OCI-LY1 (cell line): ENCODE measurements around the gene HOXA7.

Experiments
- H2AFZ ChIP-seq: fragments of 200-600 bp; sonication (generic), shearing (Covaris generic); 2 replicates; pipeline ENCODE4 v1.6.0; 2014; ENCODE audit warnings: antibody characterized with exemption, mild to moderate bottlenecking, low read length
- H3F3A ChIP-seq: fragments of 200-600 bp; sonication (generic), shearing (Covaris generic); 2 replicates; pipeline ENCODE4 v1.6.0; 2014; ENCODE audit warnings: mild to moderate bottlenecking, antibody characterized with exemption, low read length, moderate library complexity; ENCODE audit not compliant: insufficient read depth
- H3K27ac ChIP-seq: fragments of 200-600 bp; sonication (generic); 2 replicates; pipeline ENCODE4 v1.5.1; 2014; ENCODE audit warnings: low read length, mixed run types, mild to moderate bottlenecking, low read depth; ENCODE audit not compliant: poor library complexity, severe bottlenecking
- H3K27me3 ChIP-seq: fragments of 200-600 bp; sonication (generic); 2 replicates; pipeline ENCODE4 v1.6.0; 2014; ENCODE audit warnings: antibody characterized with exemption, mild to moderate bottlenecking, low read length, moderate library complexity; ENCODE audit not compliant: insufficient read depth
- H3K36me3 ChIP-seq: fragments of 200-600 bp; sonication (generic); 2 replicates; pipeline ENCODE4 v1.6.1; 2014; ENCODE audit warnings: mild to moderate bottlenecking, antibody characterized with exemption, low read length, moderate library complexity, mixed read lengths; ENCODE audit not compliant: insufficient read depth
- H3K4me1 ChIP-seq: fragments of 200-600 bp; sonication (generic); 2 replicates; pipeline ENCODE4 v1.5.1; 2014; ENCODE audit warnings: mild to moderate bottlenecking, low read length, moderate library complexity; ENCODE audit not compliant: insufficient read depth, severe bottlenecking
- H3K4me2 ChIP-seq: fragments of 200-600 bp; sonication (generic), shearing (Covaris generic); 2 replicates; pipeline ENCODE4 v1.6.1; 2014; ENCODE audit warnings: low read length
- H3K4me3 ChIP-seq: fragments of 200-600 bp; sonication (generic); 2 replicates; pipeline ENCODE4 v1.5.1; 2014; ENCODE audit warnings: low read length, low read depth, mild to moderate bottlenecking, mixed read lengths; ENCODE audit not compliant: poor library complexity, severe bottlenecking
- H3K79me2 ChIP-seq: fragments of 200-600 bp; shearing (Covaris generic); 2 replicates; pipeline ENCODE4 v1.6.1; 2016; ENCODE audit warnings: mixed run types, low read length, mixed read lengths; ENCODE audit not compliant: insufficient read depth
- H3K9ac ChIP-seq: fragments of 200-600 bp; sonication (generic), shearing (Covaris generic); 2 replicates; pipeline ENCODE4 v1.6.1; 2014; ENCODE audit warnings: mild to moderate bottlenecking, low read length, mixed read lengths
- H3K9me2 ChIP-seq: fragments of 200-600 bp; sonication (generic), shearing (Covaris generic); 2 replicates; pipeline ENCODE4 v1.6.1; 2014; ENCODE audit warnings: low read depth, mild to moderate bottlenecking, low read length, mixed read lengths
- H3K9me3 ChIP-seq: fragments of 200-600 bp; shearing (Covaris generic); 2 replicates; pipeline ENCODE4 v1.6.1; 2014; ENCODE audit warnings: low read length, mixed read lengths
- H4K20me1 ChIP-seq: fragments of 200-600 bp; sonication (generic), shearing (Covaris generic); 2 replicates; pipeline ENCODE4 v1.6.0; 2016; ENCODE audit warnings: mild to moderate bottlenecking, low read length; ENCODE audit not compliant: insufficient read depth
- EZH2 ChIP-seq: fragments of 200-600 bp; sonication (generic), shearing (Covaris generic); IDR thresholded peaks from 2 replicates; pipeline ENCODE4 v1.8.0; 2017; ENCODE audit warnings: borderline replicate concordance, mixed run types, mild to moderate bottlenecking, antibody characterized with exemption, low read length, moderate library complexity, mixed read lengths
- TF ChIP-seq, protein P1 (sequence below): fragments of 200-600 bp; sonication (generic), shearing (Covaris generic); IDR thresholded peaks from 2 replicates; pipeline ENCODE4 v1.5.1; 2017; ENCODE audit warnings: mild to moderate bottlenecking, antibody characterized with exemption, low read length, moderate library complexity, mixed read lengths

Gene HOXA7

GRCh38 chr7:27171325-27171636 is 14.8 kb upstream of the HOXA7 start:
- no peak overlapping the region for H3K27ac ChIP-seq
- no peaks in the 10 kb centered on the region for H3K79me2 ChIP-seq
- no peak for TF ChIP-seq EZH2
- TF ChIP-seq, protein P1, sequence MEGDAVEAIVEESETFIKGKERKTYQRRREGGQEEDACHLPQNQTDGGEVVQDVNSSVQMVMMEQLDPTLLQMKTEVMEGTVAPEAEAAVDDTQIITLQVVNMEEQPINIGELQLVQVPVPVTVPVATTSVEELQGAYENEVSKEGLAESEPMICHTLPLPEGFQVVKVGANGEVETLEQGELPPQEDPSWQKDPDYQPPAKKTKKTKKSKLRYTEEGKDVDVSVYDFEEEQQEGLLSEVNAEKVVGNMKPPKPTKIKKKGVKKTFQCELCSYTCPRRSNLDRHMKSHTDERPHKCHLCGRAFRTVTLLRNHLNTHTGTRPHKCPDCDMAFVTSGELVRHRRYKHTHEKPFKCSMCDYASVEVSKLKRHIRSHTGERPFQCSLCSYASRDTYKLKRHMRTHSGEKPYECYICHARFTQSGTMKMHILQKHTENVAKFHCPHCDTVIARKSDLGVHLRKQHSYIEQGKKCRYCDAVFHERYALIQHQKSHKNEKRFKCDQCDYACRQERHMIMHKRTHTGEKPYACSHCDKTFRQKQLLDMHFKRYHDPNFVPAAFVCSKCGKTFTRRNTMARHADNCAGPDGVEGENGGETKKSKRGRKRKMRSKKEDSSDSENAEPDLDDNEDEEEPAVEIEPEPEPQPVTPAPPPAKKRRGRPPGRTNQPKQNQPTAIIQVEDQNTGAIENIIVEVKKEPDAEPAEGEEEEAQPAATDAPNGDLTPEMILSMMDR: no peak
- no peak overlapping the region for H3K4me3 ChIP-seq
- H3K9ac ChIP-seq: no peak overlapping the region
- no peak overlapping the region for H2AFZ ChIP-seq
- H3K4me1 ChIP-seq: peaks cover 16% of the 10 kb centered on the region
- no peaks in the 10 kb centered on the region for H3F3A ChIP-seq
- no peaks in the 10 kb centered on the region for H3K9me2 ChIP-seq
- no peaks in the 10 kb centered on the region for H4K20me1 ChIP-seq
- H3K27me3 ChIP-seq: peaks cover 13% of the 10 kb centered on the region; the same call in 1 of the 2 replicates
- H3K9me3 ChIP-seq: no peaks in the 10 kb centered on the region
- H3K36me3 ChIP-seq: no peaks in the 10 kb centered on the region
- no peak overlapping the region for H3K4me2 ChIP-seq

GRCh38 chr7:27170426-27171324 is 14.2 kb upstream of the HOXA7 start:
- no peak overlapping the region for H3K9ac ChIP-seq
- no peak overlapping the region for H3K27ac ChIP-seq
- no peaks in the 10 kb centered on the region for H3K36me3 ChIP-seq
- peaks cover 16% of the 10 kb centered on the region for H3K4me1 ChIP-seq
- H4K20me1 ChIP-seq: no peaks in the 10 kb centered on the region
- no peaks in the 10 kb centered on the region for H3K9me3 ChIP-seq
- H3K79me2 ChIP-seq: no peaks in the 10 kb centered on the region
- H3K27me3 ChIP-seq: peaks cover 13% of the 10 kb centered on the region; the same call in 1 of the 2 replicates
- H3K4me2 ChIP-seq: no peak overlapping the region
- no peak for TF ChIP-seq EZH2
- TF ChIP-seq, protein P1: no peak
- no peaks in the 10 kb centered on the region for H3F3A ChIP-seq
- no peak overlapping the region for H2AFZ ChIP-seq
- H3K9me2 ChIP-seq: no peaks in the 10 kb centered on the region
- H3K4me3 ChIP-seq: no peak overlapping the region

GRCh38 chr7:27169658-27170425 is 13.4 kb upstream of the HOXA7 start:
- Histone ChIP-seq H3K9me3 (no peaks in the 10 kb centered on the region), H3K4me1 (peaks cover 16% of the 10 kb centered on the region), H4K20me1 (no peaks in the 10 kb centered on the region), H3F3A (no peaks in the 10 kb centered on the region), H3K9ac (no peak overlapping the region), H3K36me3 (no peaks in the 10 kb centered on the region), H2AFZ (no peak overlapping the region), H3K4me2 (no peak overlapping the region), H3K9me2 (no peaks in the 10 kb centered on the region), H3K27me3 (peaks cover 13% of the 10 kb centered on the region; the same call in 1 of the 2 replicates), H3K27ac (no peak overlapping the region), H3K79me2 (no peaks in the 10 kb centered on the region), H3K4me3 (no peak overlapping the region)
- TF ChIP-seq EZH2: no peak
- TF ChIP-seq, protein P1: no peak
